Large intestine (tissue), 3 donors: ENCODE measurements around the gene TRIM71. TPM values are rescaled to one million over a fixed set of nuclear protein-coding genes. Genes with fewer than 3 reads are reported as not detected.

ENCODE experiments used
- DNase-seq, 2 donors: peaks; one replicate each; pipeline versions ENCODE4 v3.0.0 to v3.0.0-alpha.2; 2013
- H3K27ac ChIP-seq: one replicate; pipeline ENCODE4 v1.5.1; 2013; ENCODE audit warnings: low read length
- H3K27me3 ChIP-seq: 2 replicates; pipeline ENCODE4 v1.6.1; 2013; ENCODE audit warnings: low read length; ENCODE audit not compliant: control insufficient read depth, insufficient read depth
- H3K36me3 ChIP-seq: 2 replicates; pipeline ENCODE4 v1.6.1; 2013; ENCODE audit warnings: low read length; ENCODE audit not compliant: control insufficient read depth, insufficient read depth
- H3K4me1 ChIP-seq: one replicate; pipeline ENCODE4 v1.6.1; 2013; ENCODE audit warnings: low read length; ENCODE audit not compliant: control insufficient read depth, insufficient read depth
- H3K4me3 ChIP-seq: one replicate; pipeline ENCODE4 v1.5.1; 2013; ENCODE audit warnings: low read length
- H3K9me3 ChIP-seq: one replicate; pipeline ENCODE4 v1.6.1; 2013; ENCODE audit warnings: mild to moderate bottlenecking, low read depth, low read length, moderate library complexity; ENCODE audit not compliant: control insufficient read depth
- WGBS: methylation state at CpG from one replicate; pipeline ENCODE4 v1.1.5; 2013; ENCODE audit warnings: low lambda C conversion rate; ENCODE audit not compliant: insufficient coverage; 5-methylcytosine and 5-hydroxymethylcytosine counted together
- polyA plus RNA-seq: library from polyadenylated mRNA; unstranded; fragments of 120-200 nt; gene quantifications from one replicate; pipeline ENCODE4 v1.2.1, GENCODE V29; 2013

Gene TRIM71
- polyA plus RNA-seq, 1 donor, result 3.6 TPM

- H3K4me3 ChIP-seq, result no peak overlapping the region
- no peaks in the 10 kb centered on the region for H3K27me3 ChIP-seq
- DNase-seq, result no peak
- H3K27ac ChIP-seq, result no peak overlapping the region
- peaks cover 1% of the 10 kb centered on the region for H3K4me1 ChIP-seq
- no peaks in the 10 kb centered on the region for H3K36me3 ChIP-seq
- no peaks in the 10 kb centered on the region for H3K9me3 ChIP-seq
- no CpG with 5 or more reads among the region's 6 CpGs for WGBS
These were observed 47.6 kb downstream of the TRIM71 start for GRCh38 chr3:32865383-32865782.

GRCh38 chr3:32866533-32866932 lies 48.7 kb downstream of the TRIM71 start:
- no peak for DNase-seq
- Histone ChIP-seq H3K27me3 (no peaks in the 10 kb centered on the region), H3K4me3 (no peak overlapping the region), H3K27ac (no peak overlapping the region), H3K9me3 (no peaks in the 10 kb centered on the region), H3K4me1 (peaks cover 9% of the 10 kb centered on the region), H3K36me3 (no peaks in the 10 kb centered on the region)
- WGBS, result no CpG with 5 or more reads among the region's 5 CpGs

- H3K9me3 ChIP-seq, result no peaks in the 10 kb centered on the region
- no peak for DNase-seq
- WGBS, result 100% methylated on average over 1 of the region's 5 CpGs
- no peaks in the 10 kb centered on the region for H3K27me3 ChIP-seq
- H3K27ac ChIP-seq, result no peak overlapping the region
- no peaks in the 10 kb centered on the region for H3K36me3 ChIP-seq
- no peak overlapping the region for H3K4me3 ChIP-seq
- H3K4me1 ChIP-seq, result peaks cover 13% of the 10 kb centered on the region
These were observed 50.2 kb downstream of the TRIM71 start for GRCh38 chr3:32867954-32868353.

DNA sequence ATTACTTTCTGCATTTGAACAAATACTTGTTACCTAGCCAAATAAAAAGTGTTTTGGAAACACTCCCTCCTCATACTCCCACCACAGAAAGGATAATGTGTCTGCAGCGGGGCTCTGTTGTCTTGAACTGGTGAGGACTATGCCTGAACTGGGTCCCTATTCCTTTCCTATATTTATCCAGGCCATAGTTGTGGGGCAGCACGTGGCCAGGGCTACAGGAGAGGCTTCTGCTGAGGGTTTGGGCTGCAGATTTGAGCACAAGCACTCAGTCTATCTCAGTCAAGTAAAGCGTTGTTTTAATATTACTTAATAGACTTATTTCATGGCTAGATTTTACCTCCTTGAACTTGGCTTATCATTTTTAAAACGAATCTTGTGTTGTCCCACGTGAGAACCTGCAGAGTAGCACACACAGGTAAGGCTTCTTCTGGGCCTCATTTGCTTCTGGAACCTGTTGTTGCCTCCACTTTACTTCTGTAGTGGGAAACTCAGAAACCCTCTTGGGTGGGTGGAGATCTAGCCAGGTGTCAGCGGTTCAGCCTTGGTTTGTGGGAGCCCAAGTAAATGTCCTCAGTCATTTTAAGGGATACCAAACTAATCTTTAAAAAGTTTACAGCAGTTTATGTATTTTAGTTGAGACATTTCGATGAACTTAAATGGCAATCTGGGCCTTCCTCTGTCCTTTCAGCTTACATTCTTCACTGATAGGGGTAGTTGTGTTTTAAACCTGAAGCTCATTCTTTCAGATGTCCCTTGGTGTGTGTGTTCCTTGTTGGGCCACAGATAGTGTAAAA lies 51.1 kb downstream of the TRIM71 start:
- no peak overlapping the region for H3K4me3 ChIP-seq
- WGBS, result 73% methylated on average over 3 of the region's 7 CpGs
- no peaks in the 10 kb centered on the region for H3K27me3 ChIP-seq
- no peaks in the 10 kb centered on the region for H3K9me3 ChIP-seq
- H3K27ac ChIP-seq, result no peak overlapping the region
- peaks cover 2% of the 10 kb centered on the region for H3K36me3 ChIP-seq
- no peak for DNase-seq
- peaks cover 19% of the 10 kb centered on the region for H3K4me1 ChIP-seq

GRCh38 chr3:32869513-32870047 lies 51.8 kb downstream of the TRIM71 start:
- Histone ChIP-seq H3K27ac (no peak overlapping the region), H3K9me3 (no peaks in the 10 kb centered on the region), H3K36me3 (peaks cover 4% of the 10 kb centered on the region), H3K27me3 (no peaks in the 10 kb centered on the region), H3K4me1 (peaks cover 19% of the 10 kb centered on the region), H3K4me3 (no peak overlapping the region)
- no peak for DNase-seq
- WGBS, result 100% methylated on average over 2 of the region's 15 CpGs

- no peak for DNase-seq
- Histone ChIP-seq H3K4me3 (no peak overlapping the region), H3K9me3 (no peaks in the 10 kb centered on the region), H3K27ac (no peak overlapping the region), H3K27me3 (no peaks in the 10 kb centered on the region), H3K36me3 (peaks cover 4% of the 10 kb centered on the region), H3K4me1 (peaks cover 22% of the 10 kb centered on the region)
- WGBS, result 100% methylated on average over 1 of the region's 10 CpGs
These were observed 52.7 kb downstream of the TRIM71 start for GRCh38 chr3:32870373-32871095.

DNA sequence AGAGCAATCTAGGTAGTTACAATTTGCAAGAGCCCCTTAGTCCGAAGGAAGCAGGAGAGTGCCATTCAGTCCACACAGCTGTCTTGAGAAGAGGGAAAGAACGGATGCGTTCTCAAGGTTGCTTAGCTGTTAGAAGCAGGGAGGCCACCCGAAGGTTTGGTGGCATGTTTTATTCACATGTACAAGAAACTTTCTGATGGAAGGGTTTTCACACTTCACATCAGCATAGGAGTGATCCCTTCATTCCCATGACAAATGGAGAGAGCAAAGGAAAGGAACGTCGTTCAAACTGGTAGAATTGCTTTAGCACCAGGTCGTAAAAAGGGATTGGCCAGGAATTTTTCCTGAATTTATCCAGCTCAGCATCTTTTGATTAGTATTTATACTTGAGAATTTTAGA lies 53.5 kb downstream of the TRIM71 start:
- WGBS, result no CpG with 5 or more reads among the region's 7 CpGs
- Histone ChIP-seq H3K4me1 (peaks cover 23% of the 10 kb centered on the region), H3K27ac (no peak overlapping the region), H3K36me3 (peaks cover 4% of the 10 kb centered on the region), H3K4me3 (no peak overlapping the region), H3K27me3 (no peaks in the 10 kb centered on the region), H3K9me3 (no peaks in the 10 kb centered on the region)
- no peak for DNase-seq

- no CpG with 5 or more reads among the region's 6 CpGs for WGBS
- H3K27ac ChIP-seq, result no peak overlapping the region
- peaks cover 23% of the 10 kb centered on the region for H3K4me1 ChIP-seq
- peaks cover 4% of the 10 kb centered on the region for H3K36me3 ChIP-seq
- DNase-seq, result peak in 1 of 2 donors; percentile 38
- H3K9me3 ChIP-seq, result no peaks in the 10 kb centered on the region
- H3K4me3 ChIP-seq, result no peak overlapping the region
- H3K27me3 ChIP-seq, result no peaks in the 10 kb centered on the region
These were observed 54.9 kb downstream of the TRIM71 start for GRCh38 chr3:32872487-32873382.

- Histone ChIP-seq H3K4me1 (peaks cover 23% of the 10 kb centered on the region), H3K36me3 (peaks cover 4% of the 10 kb centered on the region), H3K27ac (no peak overlapping the region), H3K27me3 (no peaks in the 10 kb centered on the region), H3K4me3 (no peak overlapping the region), H3K9me3 (no peaks in the 10 kb centered on the region)
- WGBS, result no CpG with 5 or more reads among the region's 12 CpGs
- DNase-seq, result no peak
These were observed 55.8 kb downstream of the TRIM71 start for GRCh38 chr3:32873531-32874130.
